ENCODE measurements around the gene IQSEC2. TPM values are rescaled to one million over a fixed set of nuclear protein-coding genes. Genes with fewer than 3 reads are reported as not detected.

The IQSEC2 gene
- total and polyA plus RNA-seq, 2 donors (not counting 1 experiment from before 2014, with no cell fraction given), result 0.58 to 0.94 TPM

- Histone ChIP-seq H3K79me2 (ENCODE audit: control insufficient read depth, insufficient read depth, low read length) (no peaks in the 10 kb centered on the region), H2AFZ (ENCODE audit: insufficient read depth, low read depth, low read length, poor library complexity, severe bottlenecking) (no peak overlapping the region), H3K27ac (ENCODE audit: low read length in 2 of 2) (no peak overlapping the region), H3K4me2 (replicated peaks; ENCODE audit: low read depth, low read length, poor library complexity, severe bottlenecking) (no peak overlapping the region), H3K4me3 (ENCODE audit: control extremely low read depth in 1 of 5, extremely low read depth in 1 of 5, insufficient read depth in 1 of 5, low read depth in 2 of 5, low read length in 4 of 5) (no peak overlapping the region), H3K27me3 (replicated peaks in 1 of 4; ENCODE audit: control extremely low read depth in 1 of 4, control insufficient read depth in 3 of 4, insufficient read depth in 4 of 4, low read length in 3 of 4) (no peaks in the 10 kb centered on the region), H3K9ac (ENCODE audit: low read length) (no peak overlapping the region), H4K20me1 (ENCODE audit: control insufficient read depth, insufficient read depth, low read length, poor library complexity, severe bottlenecking) (no peaks in the 10 kb centered on the region), H3K9me3 (ENCODE audit: control extremely low read depth in 1 of 3, control insufficient read depth in 2 of 3, insufficient read depth in 1 of 3, low read length in 2 of 3) (no peaks in the 10 kb centered on the region), H3K36me3 (replicated peaks in 1 of 2; ENCODE audit: control extremely low read depth in 1 of 2, control insufficient read depth in 1 of 2, extremely low read depth in 1 of 2, insufficient read depth in 2 of 2, low read length in 1 of 2) (no peaks in the 10 kb centered on the region), H3K4me1 (ENCODE audit: control insufficient read depth in 2 of 2, insufficient read depth in 2 of 2, low read length in 2 of 2) (peaks cover 15 to 23% of the 10 kb centered on the region in 2 donors)
- intact Hi-C loops (cut with micrococcal nuclease), result no loop called here
- H3K4me3 Mint-ChIP-seq, result no peak overlapping the region
- no CpG with 5 or more reads among the region's 3 CpGs for WGBS (ENCODE audit: insufficient coverage)
- H3K9me3 Mint-ChIP-seq (ENCODE audit: insufficient read depth), result no peaks in the 10 kb centered on the region
- TF ChIP-seq EZH2 (IDR thresholded peaks at IDR 0.05; ENCODE audit: borderline replicate concordance, insufficient read depth, low read depth, low read length, poor library complexity, severe bottlenecking) (no peak), CTCF (IDR thresholded peaks at IDR 0.05) (no peak)
- no peaks in the 10 kb centered on the region for H3K27me3 Mint-ChIP-seq
- H3K4me1 Mint-ChIP-seq, result peaks cover 18% of the 10 kb centered on the region
- no peak overlapping the region for H3K27ac Mint-ChIP-seq
- DNase-seq, result no peak
- ChIA-PET POLR2A (no interaction called here), CTCF (interaction anchor here (0.6 to 2.9 kb wide), 5 partner anchors 10 to 216 kb away, joined by 3 to 16 read pairs (median 4); no protein-coding TSS in a partner anchor)
- no peak for ATAC-seq (ENCODE audit: low read depth)
Measured at GRCh38 chrX:53283099-53283498, 1.7 kb upstream of the IQSEC2 start.

DNA sequence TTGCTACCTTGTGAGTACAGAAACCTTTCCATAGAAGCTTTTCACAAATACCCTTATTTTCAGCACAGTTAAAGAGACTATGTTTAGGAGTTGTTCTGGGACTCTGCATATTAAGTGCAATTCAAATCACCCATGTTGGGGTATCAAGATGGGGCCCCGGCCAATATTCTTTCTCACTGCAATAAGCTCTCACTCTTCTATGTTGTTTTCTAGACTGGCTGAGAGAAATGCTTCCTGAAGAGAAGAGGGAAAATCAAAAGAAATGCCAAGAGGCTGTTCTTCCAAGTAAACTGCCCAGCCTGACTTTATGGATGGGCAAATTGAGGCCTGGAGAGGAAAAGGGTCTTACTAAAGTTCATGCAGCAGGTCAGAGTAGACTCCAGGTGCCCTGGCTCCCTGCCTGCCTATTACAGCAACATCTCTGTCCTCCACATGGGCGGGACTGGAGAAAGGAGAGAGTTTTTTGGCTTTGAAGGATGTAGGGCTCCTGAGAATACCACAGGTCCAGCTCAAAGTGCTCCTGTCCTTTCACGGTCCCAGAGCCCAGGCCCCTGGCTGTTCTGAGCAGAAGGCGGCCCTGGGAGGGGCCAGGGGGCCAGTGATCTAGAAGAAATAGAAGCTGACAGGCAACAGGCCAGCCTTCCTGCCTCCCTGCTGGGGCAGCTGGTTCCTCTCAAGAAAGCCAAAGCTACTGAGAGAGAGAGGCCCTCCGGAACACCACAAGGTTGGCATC, 745 bp upstream of the IQSEC2 start:
- Histone ChIP-seq H3K9me3 (ENCODE audit: control extremely low read depth in 1 of 3, control insufficient read depth in 2 of 3, insufficient read depth in 1 of 3, low read length in 2 of 3) (no peaks in the 10 kb centered on the region), H3K27me3 (replicated peaks in 1 of 4; ENCODE audit: control extremely low read depth in 1 of 4, control insufficient read depth in 3 of 4, insufficient read depth in 4 of 4, low read length in 3 of 4) (no peaks in the 10 kb centered on the region), H3K4me1 (ENCODE audit: control insufficient read depth in 2 of 2, insufficient read depth in 2 of 2, low read length in 2 of 2) (peaks cover 5 to 14% of the 10 kb centered on the region in 2 donors), H3K9ac (ENCODE audit: low read length) (no peak overlapping the region), H3K27ac (ENCODE audit: low read length in 2 of 2) (no peak overlapping the region), H4K20me1 (ENCODE audit: control insufficient read depth, insufficient read depth, low read length, poor library complexity, severe bottlenecking) (no peaks in the 10 kb centered on the region), H3K36me3 (replicated peaks in 1 of 2; ENCODE audit: control extremely low read depth in 1 of 2, control insufficient read depth in 1 of 2, extremely low read depth in 1 of 2, insufficient read depth in 2 of 2, low read length in 1 of 2) (no peaks in the 10 kb centered on the region), H3K4me2 (replicated peaks; ENCODE audit: low read depth, low read length, poor library complexity, severe bottlenecking) (no peak overlapping the region), H3K79me2 (ENCODE audit: control insufficient read depth, insufficient read depth, low read length) (no peaks in the 10 kb centered on the region), H2AFZ (ENCODE audit: insufficient read depth, low read depth, low read length, poor library complexity, severe bottlenecking) (peak overlapping the region; percentile 28), H3K4me3 (ENCODE audit: control extremely low read depth in 1 of 5, extremely low read depth in 1 of 5, insufficient read depth in 1 of 5, low read depth in 2 of 5, low read length in 4 of 5) (no peak overlapping the region)
- WGBS (ENCODE audit: insufficient coverage), result no CpG with 5 or more reads among the region's 5 CpGs
- DNase-seq (no peak), ATAC-seq (ENCODE audit: low read depth) (no peak)
- POLR2A ChIA-PET, result no interaction called here
- Mint-ChIP-seq H3K4me1 (peaks cover 9% of the 10 kb centered on the region), H3K27ac (no peak overlapping the region), H3K9me3 (ENCODE audit: insufficient read depth) (no peaks in the 10 kb centered on the region), H3K4me3 (no peak overlapping the region), H3K27me3 (no peaks in the 10 kb centered on the region)
- intact Hi-C loops (cut with micrococcal nuclease), result no loop called here
- CTCF ChIA-PET, result interaction anchor here (0.6 to 2.9 kb wide), 4 partner anchors 31 to 885 kb away, joined by 3 to 16 read pairs (median 4); no protein-coding TSS in a partner anchor
- TF ChIP-seq CTCF (IDR thresholded peaks at IDR 0.05) (no peak), EZH2 (IDR thresholded peaks at IDR 0.05; ENCODE audit: borderline replicate concordance, insufficient read depth, low read depth, low read length, poor library complexity, severe bottlenecking) (no peak)
